MCF 10A (cell line): ENCODE data around the gene RBM11. TPM values are rescaled to one million over a fixed set of nuclear protein-coding genes. Genes with fewer than 3 reads are reported as not detected.

ENCODE experiments used
- BruUV-seq: library from RNA; stranded (reverse); fragments of 400-500 nt; replicated peaks from 2 replicates; lab custom pipeline; 2021; lab: Mats Ljungman, UMichigan
- CTCF ChIA-PET: fragments of 300-600 bp; sonication (Branson Sonifier 250); formaldehyde crosslinking; extraction: SDS; loops from one replicate; lab custom pipeline; 2021; ENCODE audit warnings: antibody characterized with exemption, inconsistent platforms; lab: Yijun Ruan, JAX
- POLR2A ChIA-PET: fragments of 300-600, 350-650 bp; sonication (Branson Sonifier 250); formaldehyde crosslinking; extraction: SDS; loops from one replicate; lab custom pipeline; 2020; ENCODE audit warnings: antibody characterized with exemption, inconsistent platforms; lab: Yijun Ruan, JAX
- DNase-seq: peaks from one replicate; pipeline ENCODE4 v3.0.0-alpha.2; 2018; ENCODE audit not compliant: unreplicated experiment
- H3K27ac Mint-ChIP-seq: one replicate; pipeline ENCODE4 v1.8.0; 2022; ENCODE audit warnings: mild to moderate bottlenecking, low read depth, mixed read lengths; ENCODE audit not compliant: unreplicated experiment
- H3K27me3 Mint-ChIP-seq: one replicate; pipeline ENCODE4 v1.8.0; 2022; ENCODE audit warnings: mixed read lengths; ENCODE audit not compliant: insufficient read depth, unreplicated experiment
- H3K36me3 Mint-ChIP-seq: one replicate; pipeline ENCODE4 v1.8.0; 2022; ENCODE audit warnings: mild to moderate bottlenecking, moderate library complexity, mixed read lengths; ENCODE audit not compliant: insufficient read depth, unreplicated experiment
- H3K4me1 Mint-ChIP-seq: one replicate; pipeline ENCODE4 v1.8.0; 2022; ENCODE audit warnings: mixed read lengths; ENCODE audit not compliant: insufficient read depth, unreplicated experiment
- H3K4me3 Mint-ChIP-seq: one replicate; pipeline ENCODE4 v1.8.0; 2022; ENCODE audit warnings: mild to moderate bottlenecking, moderate library complexity, mixed read lengths; ENCODE audit not compliant: unreplicated experiment
- H3K9me3 Mint-ChIP-seq: one replicate; pipeline ENCODE4 v1.8.0; 2022; ENCODE audit warnings: mixed read lengths; ENCODE audit not compliant: unreplicated experiment
- intact Hi-C: fragments of 100-400 bp; cut with micrococcal nuclease; formaldehyde crosslinking; loops from 2 replicates; pipeline ENCODE4 v1.14.1; 2022
- total RNA-seq: library from RNA; stranded (reverse); gene quantifications from 2 replicates; pipeline ENCODE4 v1.2.3, GENCODE V29; 2022
- TF ChIP-seq, protein P1 (sequence below): fragments of 200-600 bp; IDR thresholded peaks from one replicate; pipeline ENCODE4 v1.8.0; 2022; ENCODE audit warnings: antibody characterized with exemption, mild to moderate bottlenecking; ENCODE audit not compliant: unreplicated experiment

RBM11 gene
- total RNA-seq, 1 experiment from 2014 or later: 3.9 TPM

DNA sequence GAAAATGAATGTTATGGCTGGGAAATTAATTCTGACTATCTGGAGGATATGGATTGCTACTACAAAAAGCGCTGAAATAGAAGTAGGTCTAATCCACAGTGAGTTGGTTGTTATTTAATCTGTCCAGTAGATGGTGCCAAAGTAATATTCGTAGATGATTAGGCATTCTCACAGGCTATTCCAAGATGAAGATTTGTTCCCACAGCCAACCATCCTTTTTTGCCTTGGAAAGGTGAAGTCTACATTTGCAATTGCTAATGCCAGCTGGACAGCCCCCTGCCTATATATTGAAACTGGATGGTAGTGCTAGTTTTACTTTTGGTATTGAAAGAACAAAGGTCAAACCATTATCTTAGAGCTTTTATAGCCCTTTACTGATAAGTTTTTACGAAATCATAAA is 43.8 kb downstream of the RBM11 start:
- H3K27me3 Mint-ChIP-seq: no peaks in the 10 kb centered on the region
- BruUV-seq: no TSS peak
- intact Hi-C loops: loop anchor here (1.0 to 10.0 kb wide), 6 partner anchors 45 to 1333 kb away; partner anchors contain the start of gene HSPA13
- ChIA-PET POLR2A (no interaction called here), CTCF (interaction anchor here (0.6 to 3.8 kb wide), 30 partner anchors 12 to 1332 kb away, joined by 3 to 24 read pairs (median 4); no protein-coding TSS in a partner anchor)
- no peaks in the 10 kb centered on the region for H3K9me3 Mint-ChIP-seq
- TF ChIP-seq, protein P1, sequence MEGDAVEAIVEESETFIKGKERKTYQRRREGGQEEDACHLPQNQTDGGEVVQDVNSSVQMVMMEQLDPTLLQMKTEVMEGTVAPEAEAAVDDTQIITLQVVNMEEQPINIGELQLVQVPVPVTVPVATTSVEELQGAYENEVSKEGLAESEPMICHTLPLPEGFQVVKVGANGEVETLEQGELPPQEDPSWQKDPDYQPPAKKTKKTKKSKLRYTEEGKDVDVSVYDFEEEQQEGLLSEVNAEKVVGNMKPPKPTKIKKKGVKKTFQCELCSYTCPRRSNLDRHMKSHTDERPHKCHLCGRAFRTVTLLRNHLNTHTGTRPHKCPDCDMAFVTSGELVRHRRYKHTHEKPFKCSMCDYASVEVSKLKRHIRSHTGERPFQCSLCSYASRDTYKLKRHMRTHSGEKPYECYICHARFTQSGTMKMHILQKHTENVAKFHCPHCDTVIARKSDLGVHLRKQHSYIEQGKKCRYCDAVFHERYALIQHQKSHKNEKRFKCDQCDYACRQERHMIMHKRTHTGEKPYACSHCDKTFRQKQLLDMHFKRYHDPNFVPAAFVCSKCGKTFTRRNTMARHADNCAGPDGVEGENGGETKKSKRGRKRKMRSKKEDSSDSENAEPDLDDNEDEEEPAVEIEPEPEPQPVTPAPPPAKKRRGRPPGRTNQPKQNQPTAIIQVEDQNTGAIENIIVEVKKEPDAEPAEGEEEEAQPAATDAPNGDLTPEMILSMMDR: peak; percentile 56
- peak; percentile 65 for DNase-seq
- H3K4me1 Mint-ChIP-seq: no peaks in the 10 kb centered on the region
- no peak overlapping the region for H3K27ac Mint-ChIP-seq
- H3K4me3 Mint-ChIP-seq: no peak overlapping the region
- no peaks in the 10 kb centered on the region for H3K36me3 Mint-ChIP-seq

DNA sequence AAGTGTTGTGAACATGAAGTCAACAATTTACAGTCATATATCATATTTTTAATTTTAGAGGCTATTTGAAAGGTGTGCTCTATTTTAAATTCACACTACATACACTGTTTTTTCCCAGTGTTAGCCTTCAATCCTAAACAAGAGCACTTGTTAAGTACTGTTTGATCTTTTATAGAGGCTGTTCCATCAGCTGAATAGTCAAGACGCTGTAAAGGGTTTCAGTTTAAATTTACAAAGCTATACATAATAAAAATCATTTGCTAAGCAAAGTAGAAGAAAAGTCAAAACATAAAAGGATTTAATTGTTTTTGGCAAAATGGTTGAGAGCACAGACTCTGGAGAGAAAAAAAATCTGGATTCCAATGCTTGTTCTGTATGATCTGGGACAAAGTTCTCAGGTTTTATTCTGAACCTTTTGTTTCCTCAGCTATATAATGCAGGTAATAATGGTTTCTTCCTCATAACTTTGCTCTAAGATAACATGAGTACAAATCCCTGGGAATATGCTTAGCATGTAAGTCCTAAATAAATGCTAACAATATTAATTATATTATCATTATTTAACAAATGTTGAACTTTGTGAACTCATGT is 44.3 kb downstream of the RBM11 start:
- Mint-ChIP-seq H3K9me3 (no peaks in the 10 kb centered on the region), H3K27ac (no peak overlapping the region), H3K27me3 (no peaks in the 10 kb centered on the region), H3K36me3 (no peaks in the 10 kb centered on the region), H3K4me3 (no peak overlapping the region), H3K4me1 (no peaks in the 10 kb centered on the region)
- TF ChIP-seq, protein P1: no peak
- ChIA-PET POLR2A (no interaction called here), CTCF (interaction anchor here (0.6 to 3.8 kb wide), 22 partner anchors 11 to 1556 kb away, joined by 3 to 24 read pairs (median 4); no protein-coding TSS in a partner anchor)
- intact Hi-C loops: no loop called here
- no peak for DNase-seq
- no TSS peak for BruUV-seq

DNA sequence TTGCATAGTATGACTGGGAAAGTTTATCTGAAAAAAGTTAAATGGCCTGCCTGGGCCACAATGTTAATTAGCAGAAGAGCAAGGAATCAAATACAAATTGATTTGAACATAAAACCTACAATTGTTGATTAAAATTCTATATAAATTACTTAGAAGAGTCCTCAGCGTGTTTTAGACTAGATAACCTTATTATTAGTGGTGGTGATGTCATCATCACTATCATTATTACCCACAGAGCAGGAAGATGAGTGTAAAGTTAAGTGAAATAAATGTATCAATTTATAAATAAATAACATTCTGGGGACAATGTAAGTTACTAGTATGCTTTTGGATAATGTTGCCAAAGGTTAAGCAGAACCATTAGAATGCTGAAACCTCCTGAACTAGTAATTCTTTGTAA is 46.1 kb downstream of the RBM11 start:
- Mint-ChIP-seq H3K36me3 (no peaks in the 10 kb centered on the region), H3K9me3 (no peaks in the 10 kb centered on the region), H3K4me1 (no peaks in the 10 kb centered on the region), H3K27me3 (no peaks in the 10 kb centered on the region), H3K27ac (no peak overlapping the region), H3K4me3 (no peak overlapping the region)
- ChIA-PET POLR2A (no interaction called here), CTCF (interaction anchor here (0.6 to 2.8 kb wide), 7 partner anchors 9 to 1731 kb away, joined by 3 to 10 read pairs (median 4); no protein-coding TSS in a partner anchor)
- BruUV-seq: no TSS peak
- DNase-seq: no peak
- TF ChIP-seq, protein P1: no peak
- intact Hi-C loops: no loop called here

DNA sequence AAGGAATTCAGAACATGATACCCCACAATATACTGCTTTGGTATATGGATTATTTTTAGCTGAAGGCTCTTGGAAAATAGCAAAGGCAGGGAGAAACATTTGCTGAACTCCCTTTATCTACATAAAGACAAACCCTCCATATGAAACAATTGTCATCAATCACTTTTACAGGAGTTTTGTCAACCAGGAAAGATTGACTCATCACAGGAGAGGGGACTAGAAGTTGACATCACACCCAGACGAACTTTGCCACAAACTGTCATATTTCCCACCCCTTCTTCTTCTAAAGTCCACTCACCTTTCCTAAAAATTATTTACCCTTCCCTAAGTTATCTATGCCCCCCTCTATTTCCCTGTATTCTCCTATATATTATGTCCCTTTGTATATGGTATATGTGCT is 47.9 kb downstream of the RBM11 start:
- Mint-ChIP-seq H3K9me3 (no peaks in the 10 kb centered on the region), H3K36me3 (no peaks in the 10 kb centered on the region), H3K27ac (no peak overlapping the region), H3K4me3 (no peak overlapping the region), H3K4me1 (no peaks in the 10 kb centered on the region), H3K27me3 (no peaks in the 10 kb centered on the region)
- ChIA-PET POLR2A (no interaction called here), CTCF (interaction anchor here (1.2 kb wide), 1 partner anchor 12 kb away, joined by 3 read pairs; no protein-coding TSS in a partner anchor)
- intact Hi-C loops: no loop called here
- BruUV-seq: no TSS peak
- TF ChIP-seq, protein P1: no peak
- DNase-seq: no peak
